ENCODE measurements around the gene NAT10.

The NAT10 gene

GRCh38 chr11:34105957-34106504 lies 602 bp downstream of the NAT10 start:
- in situ Hi-C loops (cut with HindIII; ENCODE audit: low sequenced_read_pairs), result no loop called here

- in situ Hi-C loops (cut with HindIII; ENCODE audit: low sequenced_read_pairs), result no loop called here
These were observed 6.4 kb downstream of the NAT10 start for GRCh38 chr11:34111722-34112270.

GRCh38 chr11:34114014-34114413 lies 8.6 kb downstream of the NAT10 start:
- in situ Hi-C loops (cut with HindIII; ENCODE audit: low sequenced_read_pairs), result no loop called here

- in situ Hi-C loops (cut with HindIII; ENCODE audit: low sequenced_read_pairs), result no loop called here
These were observed 9.0 kb downstream of the NAT10 start for GRCh38 chr11:34114471-34114870.

- in situ Hi-C loops (cut with HindIII; ENCODE audit: low sequenced_read_pairs), result no loop called here
These were observed 15.2 kb downstream of the NAT10 start for GRCh38 chr11:34120651-34121050.

- in situ Hi-C loops (cut with HindIII; ENCODE audit: low sequenced_read_pairs), result no loop called here
These were observed 19.6 kb downstream of the NAT10 start for GRCh38 chr11:34124885-34125668.

GRCh38 chr11:34126959-34127848 lies 21.8 kb downstream of the NAT10 start:
- in situ Hi-C loops (cut with HindIII; ENCODE audit: low sequenced_read_pairs), result no loop called here

- in situ Hi-C loops (cut with HindIII; ENCODE audit: low sequenced_read_pairs), result no loop called here
These were observed 23.4 kb downstream of the NAT10 start for GRCh38 chr11:34128824-34129223.

- in situ Hi-C loops (cut with HindIII; ENCODE audit: low sequenced_read_pairs), result no loop called here
These were observed 27.0 kb downstream of the NAT10 start for GRCh38 chr11:34132261-34132965.

- in situ Hi-C loops (cut with HindIII; ENCODE audit: low sequenced_read_pairs), result no loop called here
These were observed 29.3 kb downstream of the NAT10 start for GRCh38 chr11:34134765-34135164.

GRCh38 chr11:34135439-34135838 lies 30.0 kb downstream of the NAT10 start:
- in situ Hi-C loops (cut with HindIII; ENCODE audit: low sequenced_read_pairs), result no loop called here

- in situ Hi-C loops (cut with HindIII; ENCODE audit: low sequenced_read_pairs), result no loop called here
These were observed 31.0 kb downstream of the NAT10 start for GRCh38 chr11:34136420-34136819.

- in situ Hi-C loops (cut with HindIII; ENCODE audit: low sequenced_read_pairs), result no loop called here
These were observed 33.9 kb downstream of the NAT10 start for GRCh38 chr11:34139346-34139745.

- in situ Hi-C loops (cut with HindIII; ENCODE audit: low sequenced_read_pairs), result no loop called here
These were observed 34.7 kb downstream of the NAT10 start for GRCh38 chr11:34140149-34140548.

GRCh38 chr11:34143048-34143447 lies 37.6 kb downstream of the NAT10 start:
- in situ Hi-C loops (cut with HindIII; ENCODE audit: low sequenced_read_pairs), result no loop called here

- in situ Hi-C loops (cut with HindIII; ENCODE audit: low sequenced_read_pairs), result no loop called here
These were observed 39.6 kb downstream of the NAT10 start for GRCh38 chr11:34145073-34145472.

- in situ Hi-C loops (cut with HindIII; ENCODE audit: low sequenced_read_pairs), result no loop called here
These were observed 40.5 kb downstream of the NAT10 start for GRCh38 chr11:34145847-34146381.

- in situ Hi-C loops (cut with HindIII; ENCODE audit: low sequenced_read_pairs), result no loop called here
These were observed 41.0 kb downstream of the NAT10 start for GRCh38 chr11:34146411-34146810.

GRCh38 chr11:34146866-34147265 lies 41.4 kb downstream of the NAT10 start:
- in situ Hi-C loops (cut with HindIII; ENCODE audit: low sequenced_read_pairs), result no loop called here

GRCh38 chr11:34147581-34147980 lies 42.2 kb downstream of the NAT10 start:
- in situ Hi-C loops (cut with HindIII; ENCODE audit: low sequenced_read_pairs), result no loop called here

Measured in endothelial cell of hepatic sinusoid (primary cell).